HG03354 (cell line): Measurements from ENCODE around the gene EFHB.
"Not testable (repeated sequence)": the region's sequence is repeated elsewhere in the genome, so short reads cannot be mapped to it uniquely, and the experiment has no call there.

Experiments
- ATAC-seq: cut with Tn5 transposase; IDR thresholded peaks from one replicate; pipeline ENCODE4 v1.9.1; 2021; ENCODE audit warnings: mild to moderate bottlenecking; ENCODE audit not compliant: unreplicated experiment, poor library complexity, severe bottlenecking

EFHB gene

GRCh38 chr3:19934098-19934566 lies at the start of gene EFHB:
EFHB (minus strand) TSS chr3:19934217; CDS start chr3:19934018, 199 bp downstream.
- no peak for ATAC-seq

GRCh38 chr3:19972054-19972453 lies 38.0 kb upstream of the EFHB start:
- no peak for ATAC-seq

- no peak for ATAC-seq
These were observed 36.3 kb upstream of the EFHB start for GRCh38 chr3:19970327-19970726.

GRCh38 chr3:19967812-19968211 lies 33.8 kb upstream of the EFHB start:
- no peak for ATAC-seq

- ATAC-seq: no peak
These were observed 33.2 kb upstream of the EFHB start for GRCh38 chr3:19967208-19967607.

- no peak for ATAC-seq
These were observed 27.9 kb upstream of the EFHB start for GRCh38 chr3:19961960-19962359.

GRCh38 chr3:19960696-19961095 lies 26.7 kb upstream of the EFHB start:
- ATAC-seq: no peak

GRCh38 chr3:19959505-19959904 lies 25.5 kb upstream of the EFHB start:
- ATAC-seq: no peak

GRCh38 chr3:19957354-19957753 lies 23.3 kb upstream of the EFHB start:
- not testable (repeated sequence) for ATAC-seq

- ATAC-seq: no peak
These were observed 20.7 kb upstream of the EFHB start for GRCh38 chr3:19954676-19955075.

- ATAC-seq: no peak
These were observed 16.3 kb upstream of the EFHB start for GRCh38 chr3:19950316-19950715.

- ATAC-seq: no peak
These were observed 14.2 kb upstream of the EFHB start for GRCh38 chr3:19948226-19948591.

- peak; percentile 22 for ATAC-seq
These were observed 13.7 kb upstream of the EFHB start for GRCh38 chr3:19947549-19948225.

- peak; percentile 94 for ATAC-seq
These were observed 13.0 kb upstream of the EFHB start, which contains the start of gene RAB5A for GRCh38 chr3:19946832-19947548. RAB5A (plus strand) TSS chr3:19947097; CDS start chr3:19950899, 3,802 bp downstream.

- peak; percentile 18 for ATAC-seq
These were observed 12.2 kb upstream of the EFHB start for GRCh38 chr3:19945969-19946831.

- ATAC-seq: no peak
These were observed 11.5 kb upstream of the EFHB start for GRCh38 chr3:19945534-19945933.

GRCh38 chr3:19940643-19941042 lies 6.6 kb upstream of the EFHB start:
- ATAC-seq: no peak

- ATAC-seq: no peak
These were observed 4.2 kb upstream of the EFHB start for GRCh38 chr3:19938295-19938627.

GRCh38 chr3:19937459-19938294 lies 3.7 kb upstream of the EFHB start:
- ATAC-seq: no peak

GRCh38 chr3:19932422-19932821 lies 1.6 kb downstream of the EFHB start:
- no peak for ATAC-seq
